ENCODE data around the gene RAB29. TPM values are rescaled to one million over a fixed set of nuclear protein-coding genes. Genes with fewer than 3 reads are reported as not detected.

RAB29 gene
- polyA plus RNA-seq, 3 donors, result 23.2 to 32.2 (median 31.5) TPM

GRCh38 chr1:205803986-205804385 is 28.7 kb upstream of the RAB29 start:
- Histone ChIP-seq H3K4me2 (replicated peaks; ENCODE audit: extremely low read depth, low read length, poor library complexity, severe bottlenecking) (no peak overlapping the region), H2AFZ (ENCODE audit: insufficient read depth, low read depth, low read length, poor library complexity, severe bottlenecking) (no peak overlapping the region), H3K79me2 (ENCODE audit: insufficient read depth, low read length) (no peaks in the 10 kb centered on the region), H3K9ac (ENCODE audit: insufficient read depth, low read length, poor library complexity, severe bottlenecking) (no peak overlapping the region), H3K27me3 (ENCODE audit: control insufficient read depth in 2 of 2, insufficient read depth in 2 of 2, low read length in 2 of 2) (no peaks in the 10 kb centered on the region), H3K4me3 (replicated peaks in 1 of 3; ENCODE audit: low read depth in 2 of 3, low read length in 3 of 3) (no peak overlapping the region), H3K27ac (ENCODE audit: low read depth in 1 of 2, low read length in 2 of 2) (no peak overlapping the region), H4K20me1 (ENCODE audit: insufficient read depth, low read length) (no peaks in the 10 kb centered on the region), H3K36me3 (replicated peaks in 1 of 2; ENCODE audit: control insufficient read depth in 1 of 2, insufficient read depth in 2 of 2, low read length in 2 of 2) (no peaks in the 10 kb centered on the region), H3K4me1 (ENCODE audit: control insufficient read depth in 1 of 2, insufficient read depth in 2 of 2, low read length in 2 of 2) (no peaks in the 10 kb centered on the region), H3K9me3 (replicated peaks in 1 of 2; ENCODE audit: control insufficient read depth in 1 of 2, insufficient read depth in 1 of 2, low read length in 2 of 2) (no peaks in the 10 kb centered on the region)
- H3K4me1 Mint-ChIP-seq, result peaks cover 8% of the 10 kb centered on the region
- H3K27me3 Mint-ChIP-seq (ENCODE audit: low read depth in 3 of 3), result peaks cover 0 to 3% (median 2%) of the 10 kb centered on the region in 3 donors
- H3K36me3 Mint-ChIP-seq, result peaks cover 0 to 9% of the 10 kb centered on the region in 2 donors
- TF ChIP-seq CTCF (IDR thresholded peaks at IDR 0.05), result no peak
- DNase-seq, result no peak
- WGBS (ENCODE audit: insufficient coverage), result 74% methylated on average over 3 of the region's 4 CpGs
- intact Hi-C loops (cut with micrococcal nuclease), result no loop called here
- no peaks in the 10 kb centered on the region for H3K9me3 Mint-ChIP-seq
- no peak overlapping the region for H3K27ac Mint-ChIP-seq
- H3K4me3 Mint-ChIP-seq, result no peak overlapping the region

- H2AFZ ChIP-seq (ENCODE audit: insufficient read depth, low read depth, low read length, poor library complexity, severe bottlenecking), result no peak overlapping the region
- Mint-ChIP-seq H3K27ac (peak overlapping the region in 1 of 7 donors; percentile 46), H3K27me3 (ENCODE audit: low read depth in 3 of 3) (peaks cover 0 to 3% (median 2%) of the 10 kb centered on the region in 3 donors), H3K4me1 (peaks cover 8% of the 10 kb centered on the region), H3K9me3 (no peaks in the 10 kb centered on the region), H3K4me3 (no peak overlapping the region), H3K36me3 (peaks cover 0 to 13% of the 10 kb centered on the region in 2 donors)
- H3K4me3 ChIP-seq (replicated peaks in 1 of 3; ENCODE audit: low read depth in 2 of 3, low read length in 3 of 3), result no peak overlapping the region
- H3K36me3 ChIP-seq (replicated peaks in 1 of 2; ENCODE audit: control insufficient read depth in 1 of 2, insufficient read depth in 2 of 2, low read length in 2 of 2), result no peaks in the 10 kb centered on the region
- H3K9ac ChIP-seq (ENCODE audit: insufficient read depth, low read length, poor library complexity, severe bottlenecking), result no peak overlapping the region
- TF ChIP-seq CTCF (IDR thresholded peaks at IDR 0.05), result no peak
- no peaks in the 10 kb centered on the region for H3K79me2 ChIP-seq (ENCODE audit: insufficient read depth, low read length)
- no peaks in the 10 kb centered on the region for H3K9me3 ChIP-seq (replicated peaks in 1 of 2; ENCODE audit: control insufficient read depth in 1 of 2, insufficient read depth in 1 of 2, low read length in 2 of 2)
- no peaks in the 10 kb centered on the region for H4K20me1 ChIP-seq (ENCODE audit: insufficient read depth, low read length)
- H3K27me3 ChIP-seq (ENCODE audit: control insufficient read depth in 2 of 2, insufficient read depth in 2 of 2, low read length in 2 of 2), result no peaks in the 10 kb centered on the region
- WGBS (ENCODE audit: insufficient coverage), result 100% methylated on average over 6 of the region's 8 CpGs
- intact Hi-C loops (cut with micrococcal nuclease), result no loop called here
- H3K27ac ChIP-seq (ENCODE audit: low read depth in 1 of 2, low read length in 2 of 2), result no peak overlapping the region
- no peaks in the 10 kb centered on the region for H3K4me1 ChIP-seq (ENCODE audit: control insufficient read depth in 1 of 2, insufficient read depth in 2 of 2, low read length in 2 of 2)
- no peak overlapping the region for H3K4me2 ChIP-seq (replicated peaks; ENCODE audit: extremely low read depth, low read length, poor library complexity, severe bottlenecking)
- no peak for DNase-seq
Measured at GRCh38 chr1:205802060-205802459, 26.8 kb upstream of the RAB29 start.

Measured in CD14-positive monocyte (primary cell).